GM19099 (cell line): ENCODE results near the gene NSD1.

ENCODE experiments used
- POLR2A ChIP-seq: IDR thresholded peaks from 3 replicates; pipeline ENCODE4 v1.6.1; 2011; ENCODE audit warnings: low read depth; ENCODE audit not compliant: insufficient read length; ENCODE audit errors: extremely low read depth

NSD1 gene

GRCh38 chr5:177212242-177212641 lies 78.7 kb downstream of the NSD1 start:
- TF ChIP-seq POLR2A: no peak

- no peak for TF ChIP-seq POLR2A
Observed at GRCh38 chr5:177220576-177220975, 87.0 kb downstream of the NSD1 start.

- no peak for TF ChIP-seq POLR2A
Observed at GRCh38 chr5:177222269-177222668, 88.7 kb downstream of the NSD1 start.

GRCh38 chr5:177225798-177226197 lies 92.2 kb downstream of the NSD1 start:
- no peak for TF ChIP-seq POLR2A

GRCh38 chr5:177226860-177227259 lies 93.3 kb downstream of the NSD1 start:
- no peak for TF ChIP-seq POLR2A

- TF ChIP-seq POLR2A: no peak
Observed at GRCh38 chr5:177228751-177229150, 95.2 kb downstream of the NSD1 start.

GRCh38 chr5:177230660-177231059 lies 97.1 kb downstream of the NSD1 start:
- TF ChIP-seq POLR2A: no peak

GRCh38 chr5:177231479-177232250 lies 98.1 kb downstream of the NSD1 start:
- no peak for TF ChIP-seq POLR2A

- no peak for TF ChIP-seq POLR2A
Observed at GRCh38 chr5:177232358-177232757, 98.8 kb downstream of the NSD1 start.

- no peak for TF ChIP-seq POLR2A
Observed at GRCh38 chr5:177232761-177233160, 99.2 kb downstream of the NSD1 start.

GRCh38 chr5:177233206-177233605 lies 99.6 kb downstream of the NSD1 start:
- TF ChIP-seq POLR2A: no peak

GRCh38 chr5:177233802-177234201 lies 100.2 kb downstream of the NSD1 start:
- no peak for TF ChIP-seq POLR2A

- no peak for TF ChIP-seq POLR2A
Observed at GRCh38 chr5:177234841-177235240, 101.3 kb downstream of the NSD1 start.

- TF ChIP-seq POLR2A: no peak
Observed at GRCh38 chr5:177241768-177242167, 108.2 kb downstream of the NSD1 start.

- no peak for TF ChIP-seq POLR2A
Observed at GRCh38 chr5:177242304-177242703, 108.7 kb downstream of the NSD1 start.

- no peak for TF ChIP-seq POLR2A
Observed at GRCh38 chr5:177249761-177250537, 116.4 kb downstream of the NSD1 start.
